Loucy (cell line): ENCODE measurements around the gene VPS26B.

Experiments used
- CTCF ChIP-seq: fragments of 200-600 bp; sonication (generic); conservative IDR thresholded peaks from 2 replicates; pipeline ENCODE4 v1.5.1; 2014; ENCODE audit warnings: mild to moderate bottlenecking, antibody characterized with exemption, low read length
- EZH2phosphoT487 ChIP-seq: fragments of 200-600 bp; IDR thresholded peaks from 2 replicates; pipeline ENCODE4 v1.6.1; 2018; ENCODE audit warnings: antibody characterized with exemption, mild to moderate bottlenecking, moderate library complexity, borderline replicate concordance

GRCh38 chr11:134215836-134216235, 8.6 kb upstream of the VPS26B start:
- TF ChIP-seq CTCF: no peak
- no peak for TF ChIP-seq EZH2phosphoT487
